HG03575 (cell line): ENCODE data around the gene CDK6.

ENCODE experiments used
- ATAC-seq: cut with Tn5 transposase; IDR thresholded peaks from one replicate; pipeline ENCODE4 v1.9.1; 2021; ENCODE audit not compliant: unreplicated experiment, insufficient number of reproducible peaks, low FRiP score; ENCODE audit errors: extremely low read depth

Gene CDK6

DNA sequence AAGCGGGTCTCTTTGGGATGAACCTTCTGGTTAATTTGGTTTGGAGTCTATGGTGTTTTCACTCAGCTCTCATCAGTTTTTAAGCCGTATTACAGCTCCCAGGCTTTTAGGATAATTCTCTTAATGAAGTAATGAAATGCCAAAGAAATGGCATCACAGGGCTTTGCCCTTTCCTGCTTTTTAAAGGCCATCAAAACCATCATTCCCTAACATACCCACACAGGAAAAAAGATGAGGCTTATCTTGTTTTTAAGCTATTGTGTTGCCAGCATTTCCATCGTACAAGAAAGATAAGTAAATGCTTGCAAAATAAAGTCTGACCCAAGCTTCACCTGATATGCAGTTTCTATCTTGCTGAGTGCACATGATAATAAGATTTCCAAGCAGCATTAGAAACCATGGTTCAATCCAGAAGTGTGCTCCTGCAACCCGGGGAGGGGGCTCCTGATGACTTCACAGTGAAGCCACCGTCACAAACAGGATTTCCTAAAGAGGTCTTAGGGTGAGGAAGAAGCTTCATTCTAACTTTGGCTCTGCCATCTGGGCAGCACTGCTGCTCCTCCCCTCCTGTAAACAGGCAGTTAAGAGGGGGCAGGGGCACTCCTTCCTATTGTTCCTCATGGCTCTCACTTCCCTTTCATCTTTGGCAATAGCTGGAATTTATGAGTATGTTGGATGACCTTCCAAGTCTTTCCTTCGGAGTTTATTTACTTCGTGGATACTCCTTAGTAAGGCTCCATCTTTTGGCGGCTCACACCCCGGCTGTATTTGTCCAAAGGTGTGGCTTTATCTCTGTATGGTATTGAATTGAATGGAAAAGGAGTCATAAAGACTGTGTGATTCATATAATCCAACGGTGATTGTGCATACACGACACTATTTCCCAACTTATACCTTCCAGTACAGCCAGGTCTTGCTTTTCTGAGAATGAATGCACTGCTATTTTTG, 191.0 kb downstream of the CDK6 start:
- no peak for ATAC-seq

- ATAC-seq = no peak
These were observed 191.8 kb downstream of the CDK6 start for GRCh38 chr7:92644406-92645113.

GRCh38 chr7:92643821-92644220, 192.6 kb downstream of the CDK6 start:
- ATAC-seq = no peak

DNA sequence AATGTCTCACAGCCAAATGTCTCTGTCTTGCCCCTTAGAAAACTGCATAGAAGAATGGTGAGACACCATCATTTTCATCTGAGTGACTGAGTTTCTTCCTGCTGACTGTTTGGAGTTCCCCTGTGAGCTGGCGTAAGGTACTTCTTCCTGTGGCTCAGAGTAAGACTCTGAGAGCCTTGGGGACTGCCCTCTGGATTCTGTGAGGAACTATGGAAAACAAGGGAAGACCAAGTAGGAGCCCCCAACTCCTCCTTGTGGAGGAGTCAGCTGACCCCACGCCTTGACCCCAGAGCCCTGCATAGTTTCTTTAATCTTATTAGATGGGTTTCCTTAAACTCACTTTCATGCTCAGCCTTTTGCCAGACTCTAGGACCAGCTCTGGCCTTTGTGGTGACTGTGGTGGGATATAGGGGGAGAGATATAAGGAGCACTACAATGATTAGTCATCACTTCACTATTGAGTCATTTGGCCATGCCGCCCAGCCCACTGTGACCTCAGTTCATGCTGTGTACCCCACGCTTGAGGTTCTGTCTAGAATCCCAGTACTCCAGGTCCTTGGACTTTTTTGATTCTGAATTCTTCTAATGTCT, 194.4 kb downstream of the CDK6 start:
- ATAC-seq = peak; percentile 51

GRCh38 chr7:92639966-92640365, 196.4 kb downstream of the CDK6 start:
- no peak for ATAC-seq

- ATAC-seq = no peak
These were observed 197.0 kb downstream of the CDK6 start for GRCh38 chr7:92639213-92639896.

- no peak for ATAC-seq
These were observed 200.3 kb downstream of the CDK6 start for GRCh38 chr7:92636018-92636560.

- no peak for ATAC-seq
These were observed 200.8 kb downstream of the CDK6 start for GRCh38 chr7:92635538-92635937.

- ATAC-seq = no peak
These were observed 201.4 kb downstream of the CDK6 start for GRCh38 chr7:92634924-92635519.

DNA sequence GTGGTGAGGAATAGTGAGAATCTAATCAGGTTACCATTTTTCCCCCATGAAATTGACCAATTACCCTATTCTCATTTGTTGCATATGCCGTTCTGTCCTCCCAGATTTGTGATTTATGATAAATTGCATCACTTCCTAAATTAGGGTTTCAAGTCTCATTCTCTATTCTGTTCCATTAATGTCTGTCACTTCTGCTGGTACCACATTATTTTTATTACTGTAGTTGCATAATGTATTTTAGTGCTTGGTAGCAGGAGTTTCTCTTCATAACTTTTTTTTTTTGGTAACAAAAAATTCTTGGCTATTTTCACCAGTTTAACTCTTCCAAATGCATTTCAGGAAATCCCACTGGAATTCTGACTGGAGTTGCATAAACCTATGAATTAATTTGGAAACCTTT, 202.2 kb downstream of the CDK6 start:
- no peak for ATAC-seq

DNA sequence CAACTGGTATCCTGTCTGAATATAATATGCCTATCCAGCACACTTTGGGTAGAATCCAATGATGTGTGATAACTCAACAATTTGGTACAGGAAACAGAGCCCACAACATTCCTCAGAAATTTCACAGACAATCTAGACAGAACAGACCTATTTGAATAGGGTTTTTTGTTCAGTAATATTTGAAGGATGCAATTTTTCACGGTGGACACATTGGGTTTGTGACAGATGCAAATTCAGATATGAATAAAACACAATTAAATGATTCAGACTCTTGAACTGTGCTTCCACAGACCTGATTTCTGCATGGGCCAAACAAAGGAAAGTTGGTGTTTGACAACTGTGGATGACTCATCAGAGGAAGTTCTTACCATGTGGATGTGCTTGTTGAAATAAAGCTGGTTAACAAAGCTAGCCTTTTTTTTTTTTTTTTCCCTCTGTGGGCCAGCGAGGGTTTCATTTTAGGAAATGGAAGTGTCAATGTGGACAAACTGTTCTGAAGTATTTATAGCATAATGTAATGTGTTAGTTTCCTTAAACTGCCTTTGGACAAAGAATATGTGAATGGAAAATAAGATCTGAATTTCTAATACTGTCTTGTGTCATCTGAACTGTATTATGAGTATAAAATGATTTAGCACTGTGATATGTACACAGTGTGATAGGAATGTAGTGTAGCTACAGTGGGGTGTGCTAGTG, 203.0 kb downstream of the CDK6 start:
- no peak for ATAC-seq

GRCh38 chr7:92632791-92633190, 203.6 kb downstream of the CDK6 start:
- no peak for ATAC-seq

GRCh38 chr7:92631850-92632487, 204.4 kb downstream of the CDK6 start:
- ATAC-seq = peak; percentile 16

- peak; percentile 30 for ATAC-seq
These were observed 205.1 kb downstream of the CDK6 start for GRCh38 chr7:92631067-92631849.

DNA sequence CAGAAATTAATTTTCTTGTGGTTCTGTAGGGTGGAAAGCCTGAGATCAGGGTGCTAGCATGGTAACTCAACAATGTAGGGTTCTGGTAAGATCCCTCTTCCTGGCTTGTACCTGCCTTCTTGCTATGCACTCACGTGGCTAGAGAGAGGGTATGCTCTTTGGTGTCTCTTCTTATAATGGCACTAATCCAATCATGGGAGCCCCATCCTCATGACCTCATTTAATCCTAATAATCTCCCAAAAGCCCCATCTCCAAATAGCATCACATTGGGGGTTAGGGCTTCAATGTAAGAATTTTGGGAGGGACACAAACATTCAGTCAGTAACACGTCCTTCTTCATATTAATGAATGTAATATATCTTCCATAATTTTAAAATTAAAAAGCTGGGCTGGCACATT, 206.6 kb downstream of the CDK6 start:
- no peak for ATAC-seq

- no peak for ATAC-seq
These were observed 208.4 kb downstream of the CDK6 start for GRCh38 chr7:92627956-92628355.

GRCh38 chr7:92626281-92626809, 210.0 kb downstream of the CDK6 start:
- ATAC-seq = no peak
